ENCODE data around the gene TEX38. TPM values are rescaled to one million over a fixed set of nuclear protein-coding genes. Genes with fewer than 3 reads are reported as not detected.

Gene TEX38
- total RNA-seq, 2 experiments from 2014 or later: not detected

DNA sequence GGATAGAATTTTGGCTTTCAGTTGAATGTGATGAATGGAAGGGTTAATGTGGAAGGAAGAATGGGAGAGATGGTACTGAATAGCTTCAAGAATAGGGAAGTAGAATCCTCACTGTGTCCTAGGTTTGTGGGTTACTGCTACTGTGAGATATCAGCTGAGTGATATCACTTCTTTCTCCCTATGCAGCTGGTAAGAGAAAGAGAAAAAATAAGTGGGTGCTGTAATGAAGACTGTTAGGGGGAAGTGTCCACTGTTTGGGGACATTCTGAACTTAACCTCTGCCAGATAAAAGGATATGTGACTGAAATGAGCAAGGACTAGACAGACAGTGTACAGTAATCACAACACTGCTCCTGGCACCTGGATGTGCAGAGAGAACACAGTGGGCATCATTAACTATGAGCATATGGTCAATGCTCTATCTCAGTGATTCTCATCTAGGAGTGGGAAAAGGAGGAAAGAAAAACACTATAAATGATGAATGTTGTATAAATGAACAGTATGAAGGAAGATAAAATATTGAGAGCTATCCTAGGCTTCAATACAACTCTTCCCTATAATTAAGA lies 29.5 kb upstream of the TEX38 start:
- peaks cover 76% of the 10 kb centered on the region for H3K36me3 Mint-ChIP-seq (ENCODE audit: low read depth)
- no peak overlapping the region for H3K27ac Mint-ChIP-seq
- POLR2A ChIA-PET: interaction anchor here (1.3 kb wide), 1 partner anchor 38 kb away, joined by 4 read pairs; the partner anchor contains the start of gene MKNK1
- no peak for ATAC-seq (ENCODE audit: poor library complexity)
- Histone ChIP-seq H3K9me3 (ENCODE audit: control insufficient read depth in 1 of 2, insufficient read depth in 1 of 2, low read length in 2 of 2) (no peaks in the 10 kb centered on the region), H3K36me3 (ENCODE audit: insufficient read depth, low read length) (peaks cover 11% of the 10 kb centered on the region), H3K27me3 (ENCODE audit: control insufficient read depth in 1 of 2, insufficient read depth in 2 of 2, low read length in 2 of 2) (no peaks in the 10 kb centered on the region), H3K4me3 (ENCODE audit: low read length) (no peak overlapping the region), H3K27ac (ENCODE audit: low read depth in 1 of 2, low read length in 2 of 2) (no peak overlapping the region), H3K4me1 (ENCODE audit: insufficient read depth, low read length) (no peaks in the 10 kb centered on the region)
- no peak for DNase-seq
- TF ChIP-seq, protein P1, sequence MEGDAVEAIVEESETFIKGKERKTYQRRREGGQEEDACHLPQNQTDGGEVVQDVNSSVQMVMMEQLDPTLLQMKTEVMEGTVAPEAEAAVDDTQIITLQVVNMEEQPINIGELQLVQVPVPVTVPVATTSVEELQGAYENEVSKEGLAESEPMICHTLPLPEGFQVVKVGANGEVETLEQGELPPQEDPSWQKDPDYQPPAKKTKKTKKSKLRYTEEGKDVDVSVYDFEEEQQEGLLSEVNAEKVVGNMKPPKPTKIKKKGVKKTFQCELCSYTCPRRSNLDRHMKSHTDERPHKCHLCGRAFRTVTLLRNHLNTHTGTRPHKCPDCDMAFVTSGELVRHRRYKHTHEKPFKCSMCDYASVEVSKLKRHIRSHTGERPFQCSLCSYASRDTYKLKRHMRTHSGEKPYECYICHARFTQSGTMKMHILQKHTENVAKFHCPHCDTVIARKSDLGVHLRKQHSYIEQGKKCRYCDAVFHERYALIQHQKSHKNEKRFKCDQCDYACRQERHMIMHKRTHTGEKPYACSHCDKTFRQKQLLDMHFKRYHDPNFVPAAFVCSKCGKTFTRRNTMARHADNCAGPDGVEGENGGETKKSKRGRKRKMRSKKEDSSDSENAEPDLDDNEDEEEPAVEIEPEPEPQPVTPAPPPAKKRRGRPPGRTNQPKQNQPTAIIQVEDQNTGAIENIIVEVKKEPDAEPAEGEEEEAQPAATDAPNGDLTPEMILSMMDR (IDR thresholded peaks at IDR 0.05): no peak
- no peaks in the 10 kb centered on the region for H3K4me1 Mint-ChIP-seq (ENCODE audit: low read depth)
- H3K9me3 Mint-ChIP-seq: no peaks in the 10 kb centered on the region
- H3K4me3 Mint-ChIP-seq: no peak overlapping the region
- intact Hi-C loops (cut with DNase I, micrococcal nuclease): no loop called here
- CTCF ChIA-PET: no interaction called here
- no peaks in the 10 kb centered on the region for H3K27me3 Mint-ChIP-seq

DNA sequence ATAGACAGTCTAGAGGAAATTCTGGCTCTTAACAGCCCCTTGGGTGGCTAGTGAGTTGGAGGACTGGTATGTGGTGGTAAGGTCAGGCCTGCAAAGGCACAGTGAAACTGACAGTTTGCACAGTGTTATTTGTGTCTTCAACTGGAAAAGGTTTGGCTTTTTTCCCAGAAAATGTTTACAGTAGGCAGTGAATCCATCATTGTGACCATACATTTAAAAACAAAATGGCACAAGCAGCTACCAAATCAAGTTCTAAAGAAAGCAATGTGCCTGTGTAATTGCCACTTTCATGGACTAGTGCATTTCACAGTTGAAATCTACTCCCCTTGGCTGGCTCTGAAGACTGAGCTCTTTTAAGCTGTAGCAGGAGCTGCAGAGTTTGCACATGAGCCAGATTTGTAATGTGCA lies 28.3 kb upstream of the TEX38 start:
- H3K27ac ChIP-seq (ENCODE audit: low read depth in 1 of 2, low read length in 2 of 2): no peak overlapping the region
- Mint-ChIP-seq H3K36me3 (ENCODE audit: low read depth) (peaks cover 72% of the 10 kb centered on the region), H3K4me1 (ENCODE audit: low read depth) (no peaks in the 10 kb centered on the region), H3K4me3 (no peak overlapping the region), H3K27me3 (no peaks in the 10 kb centered on the region), H3K27ac (no peak overlapping the region), H3K9me3 (no peaks in the 10 kb centered on the region)
- no peak for ATAC-seq (ENCODE audit: poor library complexity)
- DNase-seq: no peak
- POLR2A ChIA-PET: no interaction called here
- H3K4me3 ChIP-seq (ENCODE audit: low read length): no peak overlapping the region
- TF ChIP-seq, protein P1 (IDR thresholded peaks at IDR 0.05): no peak
- no peaks in the 10 kb centered on the region for H3K4me1 ChIP-seq (ENCODE audit: insufficient read depth, low read length)
- H3K27me3 ChIP-seq (ENCODE audit: control insufficient read depth in 1 of 2, insufficient read depth in 2 of 2, low read length in 2 of 2): no peaks in the 10 kb centered on the region
- intact Hi-C loops (cut with DNase I, micrococcal nuclease): no loop called here
- H3K36me3 ChIP-seq (ENCODE audit: insufficient read depth, low read length): peaks cover 20% of the 10 kb centered on the region
- CTCF ChIA-PET: interaction anchor here (0.6 kb wide), 1 partner anchor 57 kb away, joined by 3 read pairs; no protein-coding TSS in a partner anchor
- no peaks in the 10 kb centered on the region for H3K9me3 ChIP-seq (ENCODE audit: control insufficient read depth in 1 of 2, insufficient read depth in 1 of 2, low read length in 2 of 2)

DNA sequence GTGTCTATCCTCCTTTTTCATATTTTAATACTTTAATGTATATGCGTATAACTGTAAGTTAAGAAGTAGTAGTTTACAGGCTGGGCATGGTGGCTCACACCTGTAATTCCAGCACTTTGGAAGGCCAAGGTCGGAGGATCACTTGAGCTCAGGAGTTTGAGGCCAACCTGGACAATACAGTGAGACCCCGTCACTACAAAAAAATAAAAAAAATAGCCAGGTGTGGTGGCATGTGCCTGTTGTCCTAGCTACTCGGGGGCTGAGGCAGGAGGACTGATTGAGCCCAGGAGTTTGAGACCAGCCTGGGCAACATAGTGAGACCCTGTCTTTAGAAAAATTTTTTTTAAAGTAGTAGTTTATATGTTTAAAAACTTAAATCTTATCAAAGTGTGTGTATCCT lies 25.8 kb upstream of the TEX38 start:
- no peaks in the 10 kb centered on the region for H3K27me3 Mint-ChIP-seq
- intact Hi-C loops (cut with DNase I, micrococcal nuclease): no loop called here
- ChIA-PET POLR2A (no interaction called here), CTCF (no interaction called here)
- Histone ChIP-seq H3K27ac (ENCODE audit: low read depth in 1 of 2, low read length in 2 of 2) (no peak overlapping the region), H3K36me3 (ENCODE audit: insufficient read depth, low read length) (peaks cover 30% of the 10 kb centered on the region), H3K9me3 (ENCODE audit: control insufficient read depth in 1 of 2, insufficient read depth in 1 of 2, low read length in 2 of 2) (no peaks in the 10 kb centered on the region), H3K27me3 (ENCODE audit: control insufficient read depth in 1 of 2, insufficient read depth in 2 of 2, low read length in 2 of 2) (no peaks in the 10 kb centered on the region), H3K4me1 (ENCODE audit: insufficient read depth, low read length) (no peaks in the 10 kb centered on the region), H3K4me3 (ENCODE audit: low read length) (no peak overlapping the region)
- TF ChIP-seq, protein P1 (IDR thresholded peaks at IDR 0.05): no peak
- DNase-seq: no peak
- no peaks in the 10 kb centered on the region for H3K4me1 Mint-ChIP-seq (ENCODE audit: low read depth)
- H3K9me3 Mint-ChIP-seq: peaks cover 4% of the 10 kb centered on the region
- H3K4me3 Mint-ChIP-seq: no peak overlapping the region
- H3K27ac Mint-ChIP-seq: no peak overlapping the region
- ATAC-seq (ENCODE audit: poor library complexity): no peak
- peaks cover 76% of the 10 kb centered on the region for H3K36me3 Mint-ChIP-seq (ENCODE audit: low read depth)

Data from CD4-positive, alpha-beta T cell (primary cell).